AG04450 (cell line): ENCODE data around the gene RPUSD1. TPM values are rescaled to one million over a fixed set of nuclear protein-coding genes. Genes with fewer than 3 reads are reported as not detected.

Experiments
- CTCF ChIA-PET: fragments of 300-600, 350-600 bp; formaldehyde crosslinking; extraction: SDS; loops from one replicate; lab custom pipeline; 2022; ENCODE audit warnings: antibody characterized with exemption, inconsistent platforms; lab: Charles Lee
- POLR2A ChIA-PET: fragments of 350-600 bp; formaldehyde crosslinking; extraction: SDS; loops from one replicate; lab custom pipeline; 2021; ENCODE audit warnings: antibody characterized with exemption, inconsistent platforms; lab: Yijun Ruan, JAX
- DNase-seq: peaks from one replicate; pipeline ENCODE4 v3.0.0-alpha.2; 2011; ENCODE audit warnings: low read depth, low spot score
- H3K27ac ChIP-seq: one replicate; pipeline ENCODE4 v1.5.1; 2012; ENCODE audit warnings: low read depth, low read length, control low read depth
- H3K27me3 ChIP-seq: one replicate; pipeline ENCODE4 v1.6.0; 2012; ENCODE audit warnings: low read length; ENCODE audit not compliant: control insufficient read depth, insufficient read depth
- H3K4me3 ChIP-seq: 2 replicates; pipeline ENCODE4 v1.5.1; 2011; ENCODE audit warnings: mild to moderate bottlenecking, low read depth, low read length, control low read depth
- H3K9me3 ChIP-seq: 2 replicates; pipeline ENCODE4 v1.5.1; 2012; ENCODE audit warnings: low read length; ENCODE audit not compliant: control insufficient read depth, insufficient read depth
- CTCF ChIP-seq: IDR thresholded peaks from 2 replicates; pipeline ENCODE4 v1.5.1; 2011; ENCODE audit warnings: low read depth, low read length, control low read depth, inconsistent platforms
- polyA plus RNA-seq: library from polyadenylated mRNA; depleted of rRNA; stranded (reverse); fragments of >200 nt; gene quantifications from 2 replicates; pipeline ENCODE4 v1.2.3, GENCODE V29; 2011

The RPUSD1 gene
- polyA plus RNA-seq, 1 experiment, result 9.2 TPM

- ChIA-PET POLR2A (no interaction called here), CTCF (interaction anchor here (1.2 kb wide), 1 partner anchor 250 kb away, joined by 3 read pairs; no protein-coding TSS in a partner anchor)
- H3K4me3 ChIP-seq, result peak overlapping the region; percentile 85
- TF ChIP-seq CTCF, result no peak
- peak; percentile 66 for DNase-seq
- H3K9me3 ChIP-seq, result peaks cover 20% of the 10 kb centered on the region
- no peaks in the 10 kb centered on the region for H3K27me3 ChIP-seq
- H3K27ac ChIP-seq, result no peak overlapping the region
These were observed 19.3 kb upstream of the RPUSD1 start for GRCh38 chr16:807347-808084.

- Histone ChIP-seq H3K4me3 (no peak overlapping the region), H3K9me3 (peaks cover 12% of the 10 kb centered on the region), H3K27ac (no peak overlapping the region), H3K27me3 (peaks cover 16% of the 10 kb centered on the region)
- TF ChIP-seq CTCF, result no peak
- POLR2A ChIA-PET, result no interaction called here
- CTCF ChIA-PET, result no interaction called here
- no peak for DNase-seq
These were observed 17.3 kb upstream of the RPUSD1 start for GRCh38 chr16:805474-805873.

- Histone ChIP-seq H3K4me3 (no peak overlapping the region), H3K9me3 (peaks cover 10% of the 10 kb centered on the region), H3K27me3 (peaks cover 23% of the 10 kb centered on the region), H3K27ac (no peak overlapping the region)
- CTCF ChIA-PET, result no interaction called here
- no peak for TF ChIP-seq CTCF
- no peak for DNase-seq
- POLR2A ChIA-PET, result no interaction called here
These were observed 16.2 kb upstream of the RPUSD1 start for GRCh38 chr16:804193-805048.

GRCh38 chr16:803754-804080, 15.5 kb upstream of the RPUSD1 start:
- Histone ChIP-seq H3K27me3 (peaks cover 23% of the 10 kb centered on the region), H3K4me3 (no peak overlapping the region), H3K9me3 (peaks cover 3% of the 10 kb centered on the region), H3K27ac (no peak overlapping the region)
- DNase-seq, result no peak
- ChIA-PET CTCF (no interaction called here), POLR2A (no interaction called here)
- no peak for TF ChIP-seq CTCF
